HepG2 (cell line): ENCODE data around the gene QRFP.

Source experiments
- MLLT10 ChIP-seq: sonication (generic); formaldehyde crosslinking; IDR thresholded peaks from 2 replicates; pipeline ENCODE4 v1.4.0; 2020; ENCODE audit warnings: missing genetic modification reagents
- RAD21 ChIP-seq: fragments of 450-650 bp; formaldehyde crosslinking; IDR thresholded peaks from 2 replicates; pipeline ENCODE4 v1.5.0; 2020; ENCODE audit warnings: mild to moderate bottlenecking
- TBP ChIP-seq: sonication (generic); formaldehyde crosslinking; IDR thresholded peaks from 2 replicates; pipeline ENCODE4 v1.5.0; 2020; ENCODE audit warnings: missing genetic modification reagents
- ZFY ChIP-seq: sonication (generic); formaldehyde crosslinking; IDR thresholded peaks from 2 replicates; pipeline ENCODE4 v1.4.0; 2020; ENCODE audit warnings: missing genetic modification reagents
- ZNF235 ChIP-seq: sonication (generic); formaldehyde crosslinking; IDR thresholded peaks from 2 replicates; pipeline ENCODE4 v1.8.1; 2023; ENCODE audit warnings: mild to moderate bottlenecking, missing genetic modification reagents, borderline replicate concordance
- ZNF547 ChIP-seq: sonication (generic); formaldehyde crosslinking; IDR thresholded peaks from 2 replicates; pipeline ENCODE4 v1.5.1; 2020; ENCODE audit warnings: mild to moderate bottlenecking, missing genetic modification reagents
- ZNF792 ChIP-seq: IDR thresholded peaks from 2 replicates; pipeline ENCODE4 v1.6.1; 2016
- TF ChIP-seq, protein P1 (sequence below): fragments of 450-650 bp; IDR thresholded peaks from 2 replicates; pipeline ENCODE4 v1.6.1; 2016

DNA sequence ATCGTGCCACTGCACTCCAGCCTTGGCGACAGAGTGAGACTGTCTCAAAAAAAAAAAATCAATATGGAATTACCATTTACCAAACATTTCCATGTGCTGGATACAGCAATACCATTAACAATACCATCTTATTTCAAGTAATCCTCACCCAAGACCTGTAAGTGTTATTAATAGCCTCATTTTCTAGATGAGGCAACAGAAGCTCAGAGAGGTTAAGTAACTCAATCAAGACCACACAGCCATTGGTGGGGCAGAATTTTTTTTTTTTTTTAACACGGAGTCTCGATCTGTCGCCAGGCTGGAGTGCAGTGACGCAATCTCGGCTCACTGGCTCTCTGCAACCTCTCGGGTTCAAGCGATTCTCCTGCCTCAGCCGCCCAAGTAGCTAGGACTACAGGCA is 46.1 kb upstream of the QRFP start:
- no peak for TF ChIP-seq ZFY (CRISPR knock-in tag)
- TF ChIP-seq, protein P1, sequence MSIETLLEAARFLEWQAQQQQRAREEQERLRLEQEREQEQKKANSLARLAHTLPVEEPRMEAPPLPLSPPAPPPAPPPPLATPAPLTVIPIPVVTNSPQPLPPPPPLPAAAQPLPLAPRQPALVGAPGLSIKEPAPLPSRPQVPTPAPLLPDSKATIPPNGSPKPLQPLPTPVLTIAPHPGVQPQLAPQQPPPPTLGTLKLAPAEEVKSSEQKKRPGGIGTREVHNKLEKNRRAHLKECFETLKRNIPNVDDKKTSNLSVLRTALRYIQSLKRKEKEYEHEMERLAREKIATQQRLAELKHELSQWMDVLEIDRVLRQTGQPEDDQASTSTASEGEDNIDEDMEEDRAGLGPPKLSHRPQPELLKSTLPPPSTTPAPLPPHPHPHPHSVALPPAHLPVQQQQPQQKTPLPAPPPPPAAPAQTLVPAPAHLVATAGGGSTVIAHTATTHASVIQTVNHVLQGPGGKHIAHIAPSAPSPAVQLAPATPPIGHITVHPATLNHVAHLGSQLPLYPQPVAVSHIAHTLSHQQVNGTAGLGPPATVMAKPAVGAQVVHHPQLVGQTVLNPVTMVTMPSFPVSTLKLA = no peak
- no peak for TF ChIP-seq MLLT10 (CRISPR knock-in tag)
- no peak for TF ChIP-seq TBP (CRISPR knock-in tag)
- TF ChIP-seq RAD21 (CRISPR knock-in tag) = no peak
- TF ChIP-seq ZNF547 = no peak
- TF ChIP-seq ZNF235 = no peak
- no peak for TF ChIP-seq ZNF792 (CRISPR knock-in tag)
